GM23338 (cell line): Measurements from ENCODE around the gene UNC13C. TPM values are rescaled to one million over a fixed set of nuclear protein-coding genes. Genes with fewer than 3 reads are reported as not detected.

Experiments used
- ATAC-seq: fragments of 200-7000 bp; cut with Tn5 transposase; 3 replicates; pipeline ENCODE4 v1.9.1; 2020
- DNase-seq: peaks from one replicate; pipeline ENCODE4 v3.0.0-alpha.2; 2015; ENCODE audit warnings: low spot score
- H2AFZ ChIP-seq: fragments of 200-600 bp; sonication (generic); 2 replicates; pipeline ENCODE4 v1.8.0; 2016; ENCODE audit warnings: antibody characterized with exemption, mild to moderate bottlenecking, moderate library complexity
- H3F3A ChIP-seq: fragments of 200-600 bp; sonication (generic); replicated peaks from 2 replicates; pipeline ENCODE4 v1.8.0; 2017; ENCODE audit warnings: antibody characterized with exemption, mixed run types, low read depth
- H3K27ac ChIP-seq: fragments of 200-600 bp; sonication (generic); 2 replicates; pipeline ENCODE4 v1.6.1; 2016; ENCODE audit warnings: low read depth
- H3K27me3 ChIP-seq: fragments of 200-600 bp; sonication (generic); 2 replicates; pipeline ENCODE4 v1.8.0; 2016; ENCODE audit warnings: mild to moderate bottlenecking, mixed run types, moderate library complexity; ENCODE audit not compliant: insufficient read depth
- H3K36me3 ChIP-seq: fragments of 200-600 bp; sonication (generic); 2 replicates; pipeline ENCODE4 v1.8.0; 2016; ENCODE audit warnings: mild to moderate bottlenecking; ENCODE audit not compliant: insufficient read depth
- H3K4me1 ChIP-seq: fragments of 200-600 bp; sonication (generic); 2 replicates; pipeline ENCODE4 v1.8.0; 2016; ENCODE audit warnings: mild to moderate bottlenecking, moderate library complexity; ENCODE audit not compliant: insufficient read depth
- H3K4me2 ChIP-seq: fragments of 200-600 bp; sonication (generic); 2 replicates; pipeline ENCODE4 v1.7.1; 2017; ENCODE audit warnings: mixed run types
- H3K4me3 ChIP-seq: fragments of 200-600 bp; sonication (generic); 2 replicates; pipeline ENCODE4 v1.6.1; 2016; ENCODE audit warnings: mixed run types
- H3K79me2 ChIP-seq: fragments of 200-600 bp; sonication (generic); replicated peaks from 2 replicates; pipeline ENCODE4 v1.8.0; 2017; ENCODE audit warnings: mild to moderate bottlenecking; ENCODE audit not compliant: insufficient read depth
- H3K9me2 ChIP-seq: fragments of 200-600 bp; sonication (generic); 2 replicates; pipeline ENCODE4 v1.8.0; 2017; ENCODE audit not compliant: insufficient read depth
- H4K20me1 ChIP-seq: fragments of 200-600 bp; sonication (generic); replicated peaks from 2 replicates; pipeline ENCODE4 v1.8.0; 2017; ENCODE audit warnings: mild to moderate bottlenecking; ENCODE audit not compliant: insufficient read depth
- H3K27ac Mint-ChIP-seq: 2 replicates; pipeline ENCODE4 v1.8.0; 2020; ENCODE audit warnings: inconsistent platforms, mild to moderate bottlenecking, moderate library complexity, mixed read lengths
- H3K27me3 Mint-ChIP-seq: 3 replicates; pipeline ENCODE4 v1.8.0; 2022; ENCODE audit warnings: low read depth, mild to moderate bottlenecking, moderate library complexity, mixed read lengths, inconsistent platforms; ENCODE audit not compliant: insufficient read depth, poor library complexity
- H3K36me3 Mint-ChIP-seq: 3 replicates; pipeline ENCODE4 v1.8.0; 2021; ENCODE audit warnings: low read depth, mild to moderate bottlenecking, inconsistent platforms, moderate library complexity, mixed read lengths
- H3K4me1 Mint-ChIP-seq: 3 replicates; pipeline ENCODE4 v1.8.0; 2020; ENCODE audit warnings: mild to moderate bottlenecking, inconsistent platforms, mixed read lengths
- H3K4me3 Mint-ChIP-seq: 3 replicates; pipeline ENCODE4 v1.8.0; 2021; ENCODE audit warnings: moderate library complexity, mild to moderate bottlenecking, inconsistent platforms, mixed read lengths
- H3K9me3 Mint-ChIP-seq: 3 replicates; pipeline ENCODE4 v1.8.0; 2020; ENCODE audit warnings: moderate library complexity, mild to moderate bottlenecking, inconsistent platforms, mixed read lengths
- CREB1 ChIP-seq: fragments of 250-450 bp; sonication (Bioruptor Pico); IDR thresholded peaks from 2 replicates; pipeline ENCODE4 v1.5.0; 2020; ENCODE audit warnings: low read depth, mild to moderate bottlenecking, moderate library complexity
- EZH2 ChIP-seq: fragments of 200-600 bp; sonication (generic); IDR thresholded peaks from one replicate; pipeline ENCODE4 v1.8.0; 2017; ENCODE audit warnings: antibody characterized with exemption, mild to moderate bottlenecking, low read depth; ENCODE audit not compliant: unreplicated experiment
- EZH2phosphoT487 ChIP-seq: fragments of 200-600 bp; sonication (generic); IDR thresholded peaks from one replicate; pipeline ENCODE4 v1.8.1; 2018; ENCODE audit warnings: antibody characterized with exemption; ENCODE audit not compliant: unreplicated experiment
- JUNB ChIP-seq: IDR thresholded peaks from one replicate; pipeline ENCODE4 v1.6.1; 2016; ENCODE audit warnings: antibody characterized with exemption; ENCODE audit not compliant: unreplicated experiment
- NANOG ChIP-seq: IDR thresholded peaks from 2 replicates; pipeline ENCODE4 v1.6.1; 2016; ENCODE audit warnings: antibody characterized with exemption, borderline replicate concordance
- POLR2AphosphoS5 ChIP-seq: IDR thresholded peaks from 2 replicates; pipeline ENCODE4 v1.6.1; 2016; ENCODE audit warnings: antibody characterized with exemption, low read depth
- STAT1 ChIP-seq: IDR thresholded peaks from one replicate; pipeline ENCODE4 v1.6.1; 2016; ENCODE audit warnings: antibody characterized with exemption; ENCODE audit not compliant: unreplicated experiment
- ZNF114 ChIP-seq: fragments of 250-450 bp; sonication (Bioruptor Pico); IDR thresholded peaks from 2 replicates; pipeline ENCODE4 v1.5.0; 2020; ENCODE audit warnings: mild to moderate bottlenecking, moderate library complexity
- ZNF331 ChIP-seq: fragments of 250-450 bp; sonication (Bioruptor Pico); IDR thresholded peaks from 2 replicates; pipeline ENCODE4 v1.5.0; 2020; ENCODE audit warnings: low read depth, mild to moderate bottlenecking, moderate library complexity
- polyA plus RNA-seq: library from polyadenylated mRNA; unstranded; fragments of >200 nt; fragmentation: Nextera tagmentation; extraction: Ambion mirVana; gene quantifications from 2 replicates; pipeline ENCODE4 v1.2.1, GENCODE V29; 2016
- total RNA-seq: library from RNA; depleted of rRNA; stranded (reverse); fragments of >200 nt; shearing (Covaris generic); gene quantifications from 2 replicates; pipeline ENCODE4 v1.2.3, GENCODE V29; 2014
- TF ChIP-seq, protein P1 (sequence below): IDR thresholded peaks from one replicate; pipeline ENCODE4 v1.6.1; 2018; ENCODE audit warnings: antibody characterized with exemption; ENCODE audit not compliant: unreplicated experiment
- TF ChIP-seq, protein P2 (sequence below), 2 experiments: fragments of 200-600 bp in 1 of 2; sonication (generic) in 1 of 2; conservative IDR thresholded peaks; 2 replicates each; pipeline versions ENCODE4 v1.5.1 to v1.6.1; 2016 to 2017; ENCODE audit warnings: antibody characterized with exemption in 2 of 2, low read depth in 2 of 2, mild to moderate bottlenecking in 2 of 2, moderate library complexity in 1 of 2
- TF ChIP-seq, protein P3 (sequence below): IDR thresholded peaks from 2 replicates; pipeline ENCODE4 v1.6.1; 2016; ENCODE audit warnings: antibody characterized with exemption
- TF ChIP-seq, protein P4 (sequence below): fragments of 250-450 bp; sonication (Bioruptor Pico); IDR thresholded peaks from 2 replicates; pipeline ENCODE4 v1.5.0; 2020; ENCODE audit warnings: mild to moderate bottlenecking, moderate library complexity

UNC13C gene
- total and polyA plus RNA-seq, 2 experiments from 2014 or later, result 0.03 TPM; not detected in 1

DNA sequence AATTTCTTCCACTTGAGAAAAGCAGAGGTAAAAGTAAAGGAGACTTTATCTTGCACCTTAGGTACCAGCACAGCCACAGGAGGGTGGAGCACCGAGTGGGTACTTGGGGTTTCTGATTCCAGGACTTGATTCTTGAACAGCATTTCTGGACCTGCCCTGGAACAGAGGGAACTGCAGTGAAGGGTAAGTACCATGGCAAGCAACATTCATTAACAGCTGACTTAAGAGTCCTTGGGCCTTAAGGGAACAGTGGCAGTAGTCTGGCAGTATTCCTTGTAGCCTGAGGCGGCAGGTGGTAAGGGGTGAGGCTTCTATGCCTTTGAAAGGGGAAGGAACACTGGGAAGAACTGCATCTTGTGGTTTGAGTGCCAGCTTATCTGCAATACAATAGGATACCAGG is 666.6 kb downstream of the UNC13C start:
- peaks cover 13% of the 10 kb centered on the region; the same call in 2 of the 3 replicates for H3K36me3 Mint-ChIP-seq
- peaks cover 2% of the 10 kb centered on the region for H3K27me3 Mint-ChIP-seq
- H3K36me3 ChIP-seq, result no peaks in the 10 kb centered on the region
- no peaks in the 10 kb centered on the region for H3K27me3 ChIP-seq
- DNase-seq, result no peak
- H3K9me2 ChIP-seq, result no peaks in the 10 kb centered on the region
- H3K4me2 ChIP-seq, result no peak overlapping the region
- peaks cover 62% of the 10 kb centered on the region for H3K9me3 Mint-ChIP-seq
- no peak for ATAC-seq
- H3F3A ChIP-seq, result no peaks in the 10 kb centered on the region
- TF ChIP-seq STAT1 (no peak), EZH2 (no peak), EZH2phosphoT487 (no peak), CREB1 (CRISPR knock-in tag) (no peak), NANOG (no peak), ZNF114 (no peak), POLR2AphosphoS5 (no peak), ZNF331 (no peak), JUNB (no peak)
- TF ChIP-seq, protein P1, sequence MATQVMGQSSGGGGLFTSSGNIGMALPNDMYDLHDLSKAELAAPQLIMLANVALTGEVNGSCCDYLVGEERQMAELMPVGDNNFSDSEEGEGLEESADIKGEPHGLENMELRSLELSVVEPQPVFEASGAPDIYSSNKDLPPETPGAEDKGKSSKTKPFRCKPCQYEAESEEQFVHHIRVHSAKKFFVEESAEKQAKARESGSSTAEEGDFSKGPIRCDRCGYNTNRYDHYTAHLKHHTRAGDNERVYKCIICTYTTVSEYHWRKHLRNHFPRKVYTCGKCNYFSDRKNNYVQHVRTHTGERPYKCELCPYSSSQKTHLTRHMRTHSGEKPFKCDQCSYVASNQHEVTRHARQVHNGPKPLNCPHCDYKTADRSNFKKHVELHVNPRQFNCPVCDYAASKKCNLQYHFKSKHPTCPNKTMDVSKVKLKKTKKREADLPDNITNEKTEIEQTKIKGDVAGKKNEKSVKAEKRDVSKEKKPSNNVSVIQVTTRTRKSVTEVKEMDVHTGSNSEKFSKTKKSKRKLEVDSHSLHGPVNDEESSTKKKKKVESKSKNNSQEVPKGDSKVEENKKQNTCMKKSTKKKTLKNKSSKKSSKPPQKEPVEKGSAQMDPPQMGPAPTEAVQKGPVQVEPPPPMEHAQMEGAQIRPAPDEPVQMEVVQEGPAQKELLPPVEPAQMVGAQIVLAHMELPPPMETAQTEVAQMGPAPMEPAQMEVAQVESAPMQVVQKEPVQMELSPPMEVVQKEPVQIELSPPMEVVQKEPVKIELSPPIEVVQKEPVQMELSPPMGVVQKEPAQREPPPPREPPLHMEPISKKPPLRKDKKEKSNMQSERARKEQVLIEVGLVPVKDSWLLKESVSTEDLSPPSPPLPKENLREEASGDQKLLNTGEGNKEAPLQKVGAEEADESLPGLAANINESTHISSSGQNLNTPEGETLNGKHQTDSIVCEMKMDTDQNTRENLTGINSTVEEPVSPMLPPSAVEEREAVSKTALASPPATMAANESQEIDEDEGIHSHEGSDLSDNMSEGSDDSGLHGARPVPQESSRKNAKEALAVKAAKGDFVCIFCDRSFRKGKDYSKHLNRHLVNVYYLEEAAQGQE, result no peak
- TF ChIP-seq, protein P2, sequence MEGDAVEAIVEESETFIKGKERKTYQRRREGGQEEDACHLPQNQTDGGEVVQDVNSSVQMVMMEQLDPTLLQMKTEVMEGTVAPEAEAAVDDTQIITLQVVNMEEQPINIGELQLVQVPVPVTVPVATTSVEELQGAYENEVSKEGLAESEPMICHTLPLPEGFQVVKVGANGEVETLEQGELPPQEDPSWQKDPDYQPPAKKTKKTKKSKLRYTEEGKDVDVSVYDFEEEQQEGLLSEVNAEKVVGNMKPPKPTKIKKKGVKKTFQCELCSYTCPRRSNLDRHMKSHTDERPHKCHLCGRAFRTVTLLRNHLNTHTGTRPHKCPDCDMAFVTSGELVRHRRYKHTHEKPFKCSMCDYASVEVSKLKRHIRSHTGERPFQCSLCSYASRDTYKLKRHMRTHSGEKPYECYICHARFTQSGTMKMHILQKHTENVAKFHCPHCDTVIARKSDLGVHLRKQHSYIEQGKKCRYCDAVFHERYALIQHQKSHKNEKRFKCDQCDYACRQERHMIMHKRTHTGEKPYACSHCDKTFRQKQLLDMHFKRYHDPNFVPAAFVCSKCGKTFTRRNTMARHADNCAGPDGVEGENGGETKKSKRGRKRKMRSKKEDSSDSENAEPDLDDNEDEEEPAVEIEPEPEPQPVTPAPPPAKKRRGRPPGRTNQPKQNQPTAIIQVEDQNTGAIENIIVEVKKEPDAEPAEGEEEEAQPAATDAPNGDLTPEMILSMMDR (conservative IDR thresholded peaks at IDR 0.05; ENCODE audit: low read depth in 2 of 2), result no peak
- TF ChIP-seq, protein P3, sequence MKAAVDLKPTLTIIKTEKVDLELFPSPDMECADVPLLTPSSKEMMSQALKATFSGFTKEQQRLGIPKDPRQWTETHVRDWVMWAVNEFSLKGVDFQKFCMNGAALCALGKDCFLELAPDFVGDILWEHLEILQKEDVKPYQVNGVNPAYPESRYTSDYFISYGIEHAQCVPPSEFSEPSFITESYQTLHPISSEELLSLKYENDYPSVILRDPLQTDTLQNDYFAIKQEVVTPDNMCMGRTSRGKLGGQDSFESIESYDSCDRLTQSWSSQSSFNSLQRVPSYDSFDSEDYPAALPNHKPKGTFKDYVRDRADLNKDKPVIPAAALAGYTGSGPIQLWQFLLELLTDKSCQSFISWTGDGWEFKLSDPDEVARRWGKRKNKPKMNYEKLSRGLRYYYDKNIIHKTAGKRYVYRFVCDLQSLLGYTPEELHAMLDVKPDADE, result no peak
- TF ChIP-seq, protein P4, sequence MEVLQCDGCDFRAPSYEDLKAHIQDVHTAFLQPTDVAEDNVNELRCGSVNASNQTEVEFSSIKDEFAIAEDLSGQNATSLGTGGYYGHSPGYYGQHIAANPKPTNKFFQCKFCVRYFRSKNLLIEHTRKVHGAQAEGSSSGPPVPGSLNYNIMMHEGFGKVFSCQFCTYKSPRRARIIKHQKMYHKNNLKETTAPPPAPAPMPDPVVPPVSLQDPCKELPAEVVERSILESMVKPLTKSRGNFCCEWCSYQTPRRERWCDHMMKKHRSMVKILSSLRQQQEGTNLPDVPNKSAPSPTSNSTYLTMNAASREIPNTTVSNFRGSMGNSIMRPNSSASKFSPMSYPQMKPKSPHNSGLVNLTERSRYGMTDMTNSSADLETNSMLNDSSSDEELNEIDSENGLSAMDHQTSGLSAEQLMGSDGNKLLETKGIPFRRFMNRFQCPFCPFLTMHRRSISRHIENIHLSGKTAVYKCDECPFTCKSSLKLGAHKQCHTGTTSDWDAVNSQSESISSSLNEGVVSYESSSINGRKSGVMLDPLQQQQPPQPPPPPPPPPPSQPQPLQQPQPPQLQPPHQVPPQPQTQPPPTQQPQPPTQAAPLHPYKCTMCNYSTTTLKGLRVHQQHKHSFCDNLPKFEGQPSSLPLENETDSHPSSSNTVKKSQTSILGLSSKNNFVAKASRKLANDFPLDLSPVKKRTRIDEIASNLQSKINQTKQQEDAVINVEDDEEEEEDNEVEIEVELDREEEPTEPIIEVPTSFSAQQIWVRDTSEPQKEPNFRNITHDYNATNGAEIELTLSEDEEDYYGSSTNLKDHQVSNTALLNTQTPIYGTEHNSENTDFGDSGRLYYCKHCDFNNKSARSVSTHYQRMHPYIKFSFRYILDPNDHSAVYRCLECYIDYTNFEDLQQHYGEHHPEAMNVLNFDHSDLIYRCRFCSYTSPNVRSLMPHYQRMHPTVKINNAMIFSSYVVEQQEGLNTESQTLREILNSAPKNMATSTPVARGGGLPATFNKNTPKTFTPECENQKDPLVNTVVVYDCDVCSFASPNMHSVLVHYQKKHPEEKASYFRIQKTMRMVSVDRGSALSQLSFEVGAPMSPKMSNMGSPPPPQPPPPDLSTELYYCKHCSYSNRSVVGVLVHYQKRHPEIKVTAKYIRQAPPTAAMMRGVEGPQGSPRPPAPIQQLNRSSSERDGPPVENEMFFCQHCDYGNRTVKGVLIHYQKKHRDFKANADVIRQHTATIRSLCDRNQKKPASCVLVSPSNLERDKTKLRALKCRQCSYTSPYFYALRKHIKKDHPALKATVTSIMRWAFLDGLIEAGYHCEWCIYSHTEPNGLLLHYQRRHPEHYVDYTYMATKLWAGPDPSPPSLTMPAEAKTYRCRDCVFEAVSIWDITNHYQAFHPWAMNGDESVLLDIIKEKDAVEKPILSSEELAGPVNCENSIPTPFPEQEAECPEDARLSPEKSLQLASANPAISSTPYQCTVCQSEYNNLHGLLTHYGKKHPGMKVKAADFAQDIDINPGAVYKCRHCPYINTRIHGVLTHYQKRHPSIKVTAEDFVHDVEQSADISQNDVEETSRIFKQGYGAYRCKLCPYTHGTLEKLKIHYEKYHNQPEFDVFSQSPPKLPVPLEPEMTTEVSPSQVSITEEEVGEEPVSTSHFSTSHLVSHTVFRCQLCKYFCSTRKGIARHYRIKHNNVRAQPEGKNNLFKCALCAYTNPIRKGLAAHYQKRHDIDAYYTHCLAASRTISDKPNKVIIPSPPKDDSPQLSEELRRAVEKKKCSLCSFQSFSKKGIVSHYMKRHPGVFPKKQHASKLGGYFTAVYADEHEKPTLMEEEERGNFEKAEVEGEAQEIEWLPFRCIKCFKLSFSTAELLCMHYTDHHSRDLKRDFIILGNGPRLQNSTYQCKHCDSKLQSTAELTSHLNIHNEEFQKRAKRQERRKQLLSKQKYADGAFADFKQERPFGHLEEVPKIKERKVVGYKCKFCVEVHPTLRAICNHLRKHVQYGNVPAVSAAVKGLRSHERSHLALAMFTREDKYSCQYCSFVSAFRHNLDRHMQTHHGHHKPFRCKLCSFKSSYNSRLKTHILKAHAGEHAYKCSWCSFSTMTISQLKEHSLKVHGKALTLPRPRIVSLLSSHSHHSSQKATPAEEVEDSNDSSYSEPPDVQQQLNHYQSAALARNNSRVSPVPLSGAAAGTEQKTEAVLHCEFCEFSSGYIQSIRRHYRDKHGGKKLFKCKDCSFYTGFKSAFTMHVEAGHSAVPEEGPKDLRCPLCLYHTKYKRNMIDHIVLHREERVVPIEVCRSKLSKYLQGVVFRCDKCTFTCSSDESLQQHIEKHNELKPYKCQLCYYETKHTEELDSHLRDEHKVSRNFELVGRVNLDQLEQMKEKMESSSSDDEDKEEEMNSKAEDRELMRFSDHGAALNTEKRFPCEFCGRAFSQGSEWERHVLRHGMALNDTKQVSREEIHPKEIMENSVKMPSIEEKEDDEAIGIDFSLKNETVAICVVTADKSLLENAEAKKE, result no peak
- H3K27ac Mint-ChIP-seq, result no peak overlapping the region
- no peaks in the 10 kb centered on the region for H3K4me1 Mint-ChIP-seq
- no peak overlapping the region for H3K4me3 Mint-ChIP-seq
- no peaks in the 10 kb centered on the region for H4K20me1 ChIP-seq
- H3K79me2 ChIP-seq, result no peaks in the 10 kb centered on the region
- H3K4me1 ChIP-seq, result no peaks in the 10 kb centered on the region
- H3K27ac ChIP-seq, result no peak overlapping the region
- no peak overlapping the region for H2AFZ ChIP-seq
- no peak overlapping the region for H3K4me3 ChIP-seq
